Inflammatory macrophage (primary cell): ENCODE results near the gene GLTPD2.

Experiments used
- DNase-seq, 2 donors: peaks; one replicate each; pipeline ENCODE4 v3.0.0-alpha.2; 2020 to 2022

GLTPD2 gene

DNA sequence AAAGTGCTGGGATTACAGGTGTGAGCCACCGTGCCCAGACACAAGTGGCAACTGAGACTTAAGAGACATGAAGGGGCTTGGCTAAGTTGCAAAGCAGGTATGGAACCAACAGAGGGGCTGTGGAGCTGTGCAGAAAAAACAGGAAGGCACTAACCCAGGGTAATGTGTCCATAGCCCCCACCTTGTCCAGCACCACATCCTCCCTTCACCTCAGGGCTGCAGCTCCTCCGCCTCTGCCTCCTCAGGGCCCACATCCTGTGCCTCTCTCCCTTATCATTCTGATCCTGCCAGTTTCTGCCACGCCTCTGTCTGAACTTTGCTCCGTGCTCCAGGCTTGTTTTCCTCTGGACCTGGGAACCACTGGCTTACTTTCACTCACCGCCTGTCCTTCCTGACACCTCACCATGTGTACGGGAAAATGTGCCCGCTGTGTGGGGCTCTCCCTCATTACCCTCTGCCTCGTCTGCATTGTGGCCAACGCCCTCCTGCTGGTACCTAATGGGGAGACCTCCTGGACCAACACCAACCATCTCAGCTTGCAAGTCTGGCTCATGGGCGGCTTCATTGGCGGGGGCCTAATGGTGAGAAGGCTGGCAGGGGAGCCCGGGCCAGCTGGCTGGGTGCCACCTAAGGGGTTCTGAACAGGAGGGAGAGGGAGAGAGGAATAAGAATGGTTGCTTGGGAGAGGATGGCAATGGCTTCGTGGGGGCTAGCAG, 17.1 kb upstream of the GLTPD2 start, which contains the start of gene TM4SF5:
TM4SF5 (plus strand) TSS at position 368 of the 716 bp plus-strand sequence; CDS start at position 405, 37 bp downstream.
- DNase-seq: no peak

DNA sequence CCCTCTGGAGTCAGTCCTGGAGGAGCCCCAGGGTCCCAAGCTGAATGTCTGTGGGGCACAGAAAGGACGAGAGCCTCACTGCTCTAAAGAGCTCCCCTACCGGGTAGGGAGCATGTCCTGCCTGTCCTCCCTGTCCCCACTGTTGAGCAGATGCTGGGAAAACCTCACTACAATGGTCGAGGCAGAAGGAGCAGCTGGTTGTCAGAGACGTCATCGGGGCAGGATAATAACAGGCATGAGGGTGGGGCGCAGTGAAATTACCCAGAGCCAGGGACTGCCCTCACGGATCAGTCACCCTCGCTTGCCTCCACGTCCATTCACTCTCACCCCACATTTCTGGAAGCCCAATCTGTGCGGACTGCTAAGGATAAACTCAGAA, 16.5 kb upstream of the GLTPD2 start:
- no peak for DNase-seq

DNA sequence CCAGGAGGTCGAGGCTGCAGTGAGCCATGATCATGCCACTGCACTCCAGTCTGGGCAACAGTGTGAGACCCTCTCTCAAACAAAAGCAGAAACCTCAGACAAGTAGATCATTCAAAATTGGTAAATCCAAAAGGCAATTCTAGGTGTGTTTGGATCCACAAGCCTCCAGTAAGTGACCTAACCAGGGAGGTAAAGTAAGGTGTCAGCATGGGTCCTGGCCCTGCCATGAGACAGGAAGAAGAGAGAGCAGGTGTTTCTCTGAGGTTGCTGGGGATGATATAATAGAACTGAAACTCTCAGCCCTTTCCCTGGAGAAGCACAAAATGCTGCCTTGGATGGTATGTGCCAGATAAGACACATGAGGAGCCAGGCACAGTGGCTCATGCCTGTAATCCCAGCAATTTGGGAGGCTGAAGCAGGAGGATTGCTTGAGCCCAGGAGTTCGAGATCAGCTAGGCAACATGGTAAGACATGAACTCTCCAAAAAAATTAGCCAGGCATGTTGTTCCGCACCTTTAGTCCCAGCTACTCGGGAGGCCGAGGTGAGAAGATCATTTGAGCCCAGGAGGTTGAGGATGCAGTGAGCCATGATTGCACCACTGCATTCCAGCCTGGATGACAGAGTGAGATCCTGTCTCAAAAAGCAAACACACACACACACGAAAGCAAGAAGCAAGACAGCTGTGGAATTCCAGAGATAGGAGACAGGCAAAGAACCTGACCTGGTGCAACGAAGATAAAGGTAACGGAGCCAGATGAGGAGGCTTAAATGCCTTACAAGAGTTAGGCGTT, 10.6 kb upstream of the GLTPD2 start:
- no peak for DNase-seq

DNA sequence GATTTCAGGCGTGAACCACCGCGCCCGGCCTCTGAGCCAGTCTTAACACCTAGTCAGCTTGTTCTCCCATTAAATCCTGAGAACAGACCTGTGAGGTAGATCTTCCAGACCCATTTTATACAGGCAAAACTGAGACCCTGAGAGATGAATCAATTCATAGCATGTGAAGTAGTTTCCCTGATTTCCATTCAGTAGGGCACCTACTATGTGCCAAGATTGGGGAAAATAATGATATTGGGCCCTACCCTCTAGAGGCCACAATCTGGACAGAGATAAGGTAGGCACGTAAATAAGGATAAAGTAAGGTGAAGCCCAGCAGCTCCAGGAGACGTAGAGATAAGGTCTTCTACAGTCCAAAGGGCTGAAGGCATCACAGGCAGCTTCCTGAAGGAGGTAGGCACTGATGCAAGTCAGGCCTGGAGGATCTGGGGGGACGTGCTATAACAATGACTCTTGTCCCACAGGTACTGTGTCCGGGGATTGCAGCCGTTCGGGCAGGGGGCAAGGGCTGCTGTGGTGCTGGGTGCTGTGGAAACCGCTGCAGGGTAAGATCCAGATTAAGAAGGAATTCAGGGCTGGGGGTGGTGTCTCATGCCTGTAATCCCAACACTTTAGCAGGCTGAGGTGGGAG, 8.3 kb upstream of the GLTPD2 start:
- no peak for DNase-seq

DNA sequence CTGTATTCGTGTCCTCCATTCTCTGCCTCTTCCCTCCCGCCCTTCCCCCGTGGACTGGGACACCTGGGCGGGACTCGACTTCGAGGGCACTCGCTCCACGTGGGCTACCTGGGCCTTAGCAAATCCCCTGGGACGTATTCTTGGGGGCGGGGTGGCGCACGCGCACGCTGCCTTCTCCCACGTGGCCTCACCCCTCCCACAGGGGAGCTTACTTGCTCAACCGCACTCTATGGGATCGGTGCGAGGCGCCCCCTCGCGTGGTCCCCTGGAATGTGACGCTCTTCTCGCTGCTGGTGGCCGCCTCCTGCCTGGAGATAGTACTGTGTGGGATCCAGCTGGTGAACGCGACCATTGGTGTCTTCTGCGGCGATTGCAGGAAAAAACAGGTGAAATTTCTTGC, 6.1 kb upstream of the GLTPD2 start:
- peak; percentile 59 to 60 for DNase-seq

DNA sequence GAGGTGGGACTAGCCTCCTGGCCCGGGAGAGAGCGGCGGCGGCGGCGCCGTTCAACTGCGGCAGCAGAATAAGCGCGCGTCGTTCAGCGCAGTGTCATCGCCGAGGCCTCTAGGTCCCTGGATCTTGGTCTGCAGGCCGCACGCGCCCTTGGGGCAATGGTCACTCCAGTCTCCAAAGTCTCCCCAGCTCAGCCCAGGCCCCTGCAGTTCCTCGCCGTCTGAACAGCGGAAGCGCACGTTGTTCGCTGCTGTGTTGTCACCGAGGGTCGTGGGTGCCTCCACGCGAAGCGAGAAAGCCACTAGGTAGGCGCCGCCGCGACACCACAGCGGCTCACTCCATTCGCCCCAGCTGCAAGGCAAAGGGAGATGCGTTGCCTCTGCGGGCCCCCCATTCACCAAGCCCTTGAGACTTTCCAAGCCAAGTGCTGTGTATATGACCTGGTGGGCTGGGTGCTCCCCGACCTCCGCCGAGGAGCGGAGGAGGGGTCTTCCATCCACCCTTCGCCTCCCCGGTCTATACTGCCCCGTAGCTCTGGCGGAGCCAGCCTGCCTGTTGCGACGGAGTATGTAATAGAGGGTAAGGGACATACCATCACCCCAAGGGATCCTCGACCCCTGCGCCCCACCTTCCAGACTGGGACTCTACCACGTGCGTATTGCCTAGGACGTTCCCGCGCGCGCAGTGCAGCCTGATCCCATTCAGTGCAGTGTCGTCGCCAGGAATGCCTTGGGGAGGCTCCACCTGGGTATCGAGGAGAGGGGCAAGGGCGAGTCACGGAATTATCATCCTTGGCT, 3.3 kb upstream of the GLTPD2 start:
- peak in 1 of 2 donors; percentile 25 for DNase-seq

DNA sequence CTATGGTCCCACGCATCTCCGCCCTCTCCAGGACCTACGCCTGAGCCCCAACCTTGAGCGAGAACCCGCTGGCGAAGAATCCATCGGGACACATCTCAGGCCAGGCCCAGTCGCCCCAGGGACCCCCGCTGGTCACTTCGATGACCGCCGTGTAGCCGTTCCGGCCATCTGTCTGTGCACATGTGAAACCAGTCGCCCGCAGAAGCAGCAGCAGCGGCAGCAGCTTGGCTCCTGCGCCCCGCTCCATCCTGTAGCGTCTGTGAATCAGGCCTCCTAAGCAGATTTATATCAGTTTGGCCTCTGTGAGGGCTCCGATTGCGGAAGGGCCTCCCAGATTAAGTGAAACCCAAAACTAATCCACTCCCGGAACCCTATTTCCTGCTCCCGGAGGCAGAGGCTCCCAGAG, 2.7 kb upstream of the GLTPD2 start, which contains the start of gene VMO1:
VMO1 (minus strand) TSS at position 259 of the 406 bp plus-strand sequence; CDS start at position 247, 12 bp downstream.
- peak in 1 of 2 donors; percentile 17 for DNase-seq

DNA sequence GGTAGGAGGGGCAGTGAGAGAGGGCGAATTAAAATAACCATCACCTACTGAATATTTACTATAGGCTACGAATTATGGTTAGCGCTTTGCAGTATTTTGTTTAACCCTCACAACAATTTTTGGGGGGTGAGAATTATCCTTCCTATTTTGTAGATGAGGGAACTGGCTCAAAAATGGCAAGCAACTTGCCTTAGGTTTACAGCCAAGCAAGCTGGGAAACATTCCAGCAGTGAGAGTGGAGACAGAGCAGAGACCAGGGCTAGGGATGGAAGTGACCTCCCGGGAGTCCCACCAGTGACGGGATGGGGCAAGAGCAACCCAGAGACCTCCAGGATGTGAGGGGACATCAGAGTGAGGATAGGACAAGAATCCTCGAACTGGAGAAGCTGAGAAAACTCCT, 2.2 kb upstream of the GLTPD2 start:
- DNase-seq: no peak

DNA sequence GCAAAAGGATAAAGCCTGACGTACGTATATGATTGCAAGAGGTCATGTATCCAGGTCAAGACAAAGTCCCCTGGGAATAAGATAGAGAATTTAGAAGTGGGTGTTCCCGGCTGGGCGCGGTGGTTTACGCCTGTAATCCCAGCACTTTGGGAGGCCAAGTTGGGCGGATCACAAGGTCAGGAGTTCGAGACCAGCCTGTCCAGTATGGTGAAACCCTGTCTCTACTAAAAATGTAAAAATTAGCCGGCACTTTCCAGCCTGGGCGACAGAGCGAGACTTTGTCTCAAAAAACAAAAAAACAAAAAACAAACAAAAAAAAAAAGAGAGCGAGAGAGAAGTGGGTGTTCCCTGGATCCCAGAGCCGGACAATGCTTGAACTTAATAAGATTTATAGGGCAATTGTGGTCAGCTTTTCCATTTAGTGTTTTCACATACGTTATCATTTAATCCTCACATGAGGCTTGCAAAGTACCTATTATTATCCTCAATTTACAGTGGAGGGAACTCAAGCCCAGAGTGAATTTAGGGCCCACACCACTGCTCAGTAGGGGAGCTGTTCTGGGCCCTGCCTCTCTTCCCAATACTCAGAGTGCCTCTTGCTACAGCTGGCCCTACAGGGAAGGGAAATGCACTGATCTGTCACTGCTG, 481 bp upstream of the GLTPD2 start:
- DNase-seq: no peak

DNA sequence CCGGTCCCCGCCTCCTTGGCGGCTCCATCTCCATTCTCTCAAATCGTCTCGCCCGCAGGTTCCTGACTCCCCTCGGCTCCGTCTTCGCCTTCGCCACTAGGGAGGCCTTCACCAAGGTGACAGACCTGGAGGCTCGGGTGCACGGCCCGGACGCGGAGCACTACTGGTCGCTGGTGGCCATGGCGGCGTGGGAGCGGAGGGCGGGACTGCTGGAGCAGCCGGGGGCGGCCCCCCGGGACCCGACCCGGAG, 862 bp downstream of the GLTPD2 start:
- no peak for DNase-seq

DNA sequence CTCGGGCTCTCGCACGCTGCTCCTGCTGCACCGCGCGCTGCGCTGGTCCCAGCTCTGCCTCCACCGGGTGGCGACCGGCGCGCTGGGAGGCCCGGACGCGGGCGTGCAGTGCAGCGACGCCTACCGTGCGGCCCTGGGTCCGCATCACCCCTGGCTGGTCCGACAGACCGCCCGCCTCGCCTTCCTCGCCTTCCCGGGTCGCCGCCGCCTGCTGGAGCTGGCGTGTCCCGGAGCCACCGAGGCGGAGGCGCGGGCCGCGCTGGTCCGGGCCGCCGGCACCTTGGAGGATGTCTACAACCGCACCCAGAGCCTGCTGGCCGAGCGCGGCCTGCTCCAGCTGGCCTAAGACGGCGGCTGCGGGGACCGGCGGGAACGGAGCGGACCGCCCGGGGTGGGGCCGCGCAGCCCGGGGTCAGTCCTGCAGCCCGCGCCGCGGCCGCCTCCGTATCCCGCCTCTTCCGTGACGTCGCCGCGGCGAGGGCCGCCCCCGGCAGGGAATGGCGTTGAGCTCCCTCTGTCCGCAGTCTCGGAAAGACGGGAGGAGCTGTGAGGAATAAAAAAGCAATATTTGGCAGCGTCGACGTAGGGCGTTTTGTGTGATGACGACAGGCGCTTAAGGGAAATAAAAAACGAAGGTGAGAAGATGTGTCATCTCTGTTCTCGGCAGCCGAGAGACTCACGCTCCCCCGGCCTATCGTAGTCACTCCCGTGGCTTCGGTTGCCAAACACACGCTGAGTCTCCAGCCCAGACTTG, 1.4 kb downstream of the GLTPD2 start:
- DNase-seq: peak; percentile 82 to 86

DNA sequence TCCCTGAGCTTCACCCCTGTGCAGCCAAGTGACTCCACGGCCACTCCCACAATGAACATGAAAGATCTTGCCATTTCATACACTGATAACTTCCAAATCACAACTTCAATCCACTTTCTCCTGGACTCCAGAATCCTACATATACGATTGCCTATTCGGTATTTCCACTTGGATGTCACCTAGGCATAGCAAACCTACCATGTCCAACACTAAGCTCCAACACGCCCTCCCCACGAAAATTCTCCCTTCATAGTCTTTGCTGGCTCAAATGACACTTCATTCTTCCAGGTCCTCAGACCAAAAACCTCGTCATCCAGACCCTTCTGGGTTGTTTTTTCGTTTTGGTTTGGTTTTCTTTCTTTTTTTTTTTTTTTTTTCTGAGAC, 1.9 kb downstream of the GLTPD2 start:
- DNase-seq: no peak

DNA sequence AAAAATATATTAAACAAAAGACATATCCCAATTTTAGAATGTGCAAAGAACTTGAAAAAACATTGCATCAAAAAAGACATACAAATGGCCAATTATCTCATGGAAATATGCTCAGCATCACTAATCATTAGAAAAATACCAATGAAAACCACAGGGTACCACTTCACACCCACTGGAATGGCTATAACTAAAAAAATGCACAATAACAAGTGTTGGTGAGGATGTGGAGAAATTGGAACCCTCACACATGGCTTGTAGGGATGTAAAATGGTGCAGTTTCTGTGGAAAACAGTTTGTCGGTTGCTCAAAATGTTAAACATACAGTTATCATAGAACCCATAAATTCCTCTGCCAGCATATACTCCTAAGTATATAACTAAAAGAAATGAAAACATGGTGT, 6.4 kb downstream of the GLTPD2 start:
- no peak for DNase-seq

DNA sequence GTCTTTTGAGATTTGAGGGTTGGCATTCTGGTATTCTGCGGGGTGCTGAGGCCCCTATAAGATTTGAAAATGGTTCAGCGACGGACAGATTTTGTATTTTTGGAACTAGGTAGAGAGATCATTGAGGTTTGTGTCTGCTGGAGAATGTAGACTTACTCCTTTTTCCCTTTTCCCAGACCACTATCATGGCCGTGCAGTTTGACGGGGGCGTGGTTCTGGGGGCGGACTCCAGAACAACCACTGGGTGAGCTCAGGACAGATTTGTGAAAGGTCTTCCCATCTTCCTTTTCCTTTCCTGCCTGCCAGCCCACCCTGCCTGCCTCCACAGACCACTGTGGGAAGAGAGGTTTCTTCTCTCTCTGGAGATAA, 7.8 kb downstream of the GLTPD2 start:
- peak; percentile 28 to 59 for DNase-seq

DNA sequence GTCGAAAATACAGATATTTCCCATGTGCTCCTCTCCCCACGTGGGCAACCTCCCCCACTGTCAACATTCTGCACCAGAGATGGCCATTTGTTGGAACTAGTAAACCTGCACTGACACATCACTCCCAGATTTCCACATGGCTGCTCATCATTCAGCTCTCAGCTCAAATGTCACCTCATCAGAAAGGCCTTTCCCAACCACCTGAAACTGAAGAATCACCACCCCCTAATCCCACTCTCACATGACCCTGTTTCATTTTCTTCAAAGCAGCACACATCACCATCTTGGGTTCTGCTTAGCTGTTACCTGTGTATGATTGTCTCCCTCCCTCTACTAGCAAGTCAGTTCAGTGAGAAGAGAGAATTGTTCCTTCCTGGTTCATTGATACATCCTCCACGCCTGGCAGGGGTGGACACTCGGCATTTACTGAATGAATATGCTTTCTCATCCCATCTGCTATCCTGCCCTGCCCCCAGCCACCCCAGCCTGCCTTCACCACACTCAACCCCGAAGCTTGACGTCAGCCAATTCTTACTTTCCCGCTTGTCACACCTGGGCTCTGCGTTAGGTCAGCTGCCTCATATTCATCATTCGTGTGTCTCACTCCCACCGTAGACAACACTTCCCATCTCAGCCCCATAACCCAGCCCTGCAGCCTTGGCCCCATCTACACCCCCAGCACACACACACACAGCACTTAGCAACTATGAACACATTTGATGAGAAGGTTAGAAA, 11.9 kb downstream of the GLTPD2 start:
- DNase-seq: no peak

DNA sequence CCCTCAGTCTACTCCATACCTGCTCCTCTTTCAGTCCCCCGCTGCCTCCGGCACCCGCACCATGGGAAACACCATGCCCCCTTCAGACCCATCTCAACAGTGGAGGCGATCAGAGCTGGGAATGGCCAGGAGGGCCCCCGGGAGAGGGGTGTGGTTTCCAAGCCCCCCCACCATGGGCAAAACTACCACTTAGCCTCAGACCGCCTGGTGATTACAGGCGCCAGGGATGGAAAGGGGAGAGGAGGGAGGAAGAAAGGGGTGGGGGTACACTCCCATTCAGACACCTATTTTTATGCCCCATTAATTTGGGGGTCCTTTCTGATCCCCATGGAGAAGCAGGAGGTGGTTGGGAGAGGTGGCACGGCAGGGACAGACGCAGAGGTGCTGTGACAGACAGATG, 13.5 kb downstream of the GLTPD2 start, which contains the start of gene C17orf114:
C17orf114 (minus strand) TSS at position 101 of the 400 bp plus-strand sequence.
- no peak for DNase-seq

DNA sequence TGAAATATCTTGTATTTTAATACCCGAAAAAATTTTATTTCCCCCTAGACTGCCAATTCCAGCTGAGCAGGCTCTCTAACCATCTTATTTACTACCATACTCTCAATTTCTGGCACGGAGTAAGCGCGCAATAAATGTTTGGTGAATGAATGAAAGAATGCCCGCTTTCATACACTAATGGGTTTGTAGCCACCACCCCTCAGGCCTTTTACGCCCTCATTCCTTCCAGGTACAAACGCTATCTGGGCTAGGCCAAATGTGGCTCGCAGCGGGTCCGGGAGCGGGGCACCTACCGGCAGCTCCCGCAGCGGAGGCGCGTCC, 17.7 kb downstream of the GLTPD2 start:
- DNase-seq: no peak

DNA sequence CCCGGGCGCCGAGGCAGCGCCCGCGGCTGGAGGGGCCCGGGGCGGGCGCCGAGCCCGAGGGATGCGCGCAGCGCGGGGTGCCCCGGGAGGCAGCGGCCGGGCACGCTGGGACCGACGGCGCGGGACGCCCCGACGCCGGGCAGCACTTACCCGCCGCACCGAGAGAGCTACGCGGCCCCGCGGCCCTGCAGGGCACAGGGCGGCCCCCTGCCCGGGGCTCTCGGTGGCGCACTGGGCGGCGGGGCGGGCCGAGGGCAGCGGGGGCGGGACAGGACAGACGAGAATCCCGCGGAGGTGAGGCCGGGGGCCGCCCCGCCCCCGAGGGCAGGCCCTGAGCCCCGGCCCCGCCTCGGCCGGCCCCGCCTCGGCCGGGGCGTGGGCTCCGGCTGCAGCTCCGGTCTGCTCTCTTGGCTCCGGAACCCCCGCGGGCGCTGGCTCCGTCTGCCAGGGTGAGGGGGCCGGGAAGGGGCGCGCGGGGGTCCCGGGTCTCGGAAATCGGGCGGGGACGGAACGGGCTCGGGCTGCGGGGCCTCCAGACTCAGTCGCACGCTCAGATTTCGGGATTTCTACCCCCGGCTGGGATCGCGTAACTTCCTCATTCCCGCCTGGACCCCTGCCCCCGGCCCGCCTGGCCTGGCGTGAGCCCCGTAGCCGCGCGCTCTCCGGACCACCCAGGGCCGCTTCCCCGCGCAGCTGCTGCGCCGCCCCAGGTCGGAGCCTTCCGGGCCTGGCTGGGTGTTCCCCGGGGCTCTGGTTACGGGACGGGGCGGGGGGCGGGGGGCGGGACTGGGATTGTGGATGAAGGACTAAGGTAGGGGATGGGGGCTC, 18.2 kb downstream of the GLTPD2 start, which contains the start of gene PLD2:
PLD2 (plus strand) TSS at position 376 of the 828 bp plus-strand sequence. CDS start 621 bp downstream, outside the sequence.
- DNase-seq: peak; percentile 78 to 91

DNA sequence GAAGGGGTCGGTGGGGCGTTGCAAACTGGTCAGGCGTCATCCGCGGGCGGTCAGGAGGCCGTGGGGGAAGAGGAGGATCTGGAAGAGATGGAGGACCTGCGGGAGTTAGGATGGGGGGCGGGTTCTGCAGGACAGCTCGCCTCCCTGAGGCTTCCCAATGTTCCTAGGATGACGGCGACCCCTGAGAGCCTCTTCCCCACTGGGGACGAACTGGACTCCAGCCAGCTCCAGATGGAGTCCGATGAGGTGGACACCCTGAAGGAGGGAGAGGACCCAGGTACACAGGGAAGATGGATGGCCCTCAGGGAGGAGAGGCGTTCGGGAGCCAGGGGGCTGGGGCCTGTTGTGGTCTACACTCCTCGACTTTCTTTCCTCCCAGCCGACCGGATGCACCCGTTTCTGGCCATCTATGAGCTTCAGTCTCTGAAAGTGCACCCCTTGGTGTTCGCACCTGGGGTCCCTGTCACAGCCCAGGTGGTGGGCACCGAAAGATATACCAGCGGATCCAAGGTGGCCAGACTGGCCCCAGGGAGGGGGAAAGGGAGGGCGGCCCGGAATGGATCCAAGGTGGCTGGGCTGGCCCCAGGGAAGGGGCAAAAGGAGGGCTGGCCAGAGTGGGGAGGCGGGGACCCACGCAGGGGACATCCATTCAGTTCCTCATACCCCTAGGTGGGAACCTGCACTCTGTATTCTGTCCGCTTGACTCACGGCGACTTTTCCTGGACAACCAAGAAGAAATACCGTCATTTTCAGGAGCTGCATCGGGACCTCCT, 19.0 kb downstream of the GLTPD2 start:
- no peak for DNase-seq
